Measurements from ENCODE around the gene ZNF579.

The ZNF579 gene

DNA sequence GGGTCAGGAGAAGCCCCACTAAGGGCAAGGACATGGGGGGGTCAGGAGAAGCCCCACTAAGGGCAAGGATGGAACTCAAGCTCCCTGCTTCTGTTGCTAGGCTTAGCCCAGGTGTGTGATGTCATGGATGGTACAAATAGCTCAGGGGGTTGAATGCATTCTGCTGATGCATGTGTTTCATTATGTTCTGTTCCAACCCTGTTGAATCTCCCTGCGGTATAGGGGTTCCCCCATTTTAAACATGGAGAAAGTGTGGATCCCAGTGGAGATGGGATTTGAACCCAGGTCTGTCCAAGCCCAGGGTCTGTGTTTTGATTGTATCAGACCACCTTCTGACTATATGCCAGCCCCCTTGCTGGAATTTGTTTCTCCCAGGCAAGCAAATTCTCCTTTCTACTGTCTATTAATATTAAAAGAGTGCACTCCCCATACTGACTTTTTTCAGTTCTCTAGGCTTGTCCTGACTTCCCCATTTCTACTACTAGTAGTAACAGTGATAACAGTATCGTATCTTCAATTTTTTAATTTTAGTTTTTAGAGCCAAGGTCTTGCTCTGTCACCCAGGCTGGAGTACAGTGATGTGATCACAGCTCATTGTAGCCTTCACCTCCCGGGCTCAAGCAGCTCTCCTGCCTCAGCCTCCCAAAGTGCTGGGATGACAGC lies 31.5 kb upstream of the ZNF579 start:
- DNase-seq (ENCODE audit: low read depth), result no peak

DNA sequence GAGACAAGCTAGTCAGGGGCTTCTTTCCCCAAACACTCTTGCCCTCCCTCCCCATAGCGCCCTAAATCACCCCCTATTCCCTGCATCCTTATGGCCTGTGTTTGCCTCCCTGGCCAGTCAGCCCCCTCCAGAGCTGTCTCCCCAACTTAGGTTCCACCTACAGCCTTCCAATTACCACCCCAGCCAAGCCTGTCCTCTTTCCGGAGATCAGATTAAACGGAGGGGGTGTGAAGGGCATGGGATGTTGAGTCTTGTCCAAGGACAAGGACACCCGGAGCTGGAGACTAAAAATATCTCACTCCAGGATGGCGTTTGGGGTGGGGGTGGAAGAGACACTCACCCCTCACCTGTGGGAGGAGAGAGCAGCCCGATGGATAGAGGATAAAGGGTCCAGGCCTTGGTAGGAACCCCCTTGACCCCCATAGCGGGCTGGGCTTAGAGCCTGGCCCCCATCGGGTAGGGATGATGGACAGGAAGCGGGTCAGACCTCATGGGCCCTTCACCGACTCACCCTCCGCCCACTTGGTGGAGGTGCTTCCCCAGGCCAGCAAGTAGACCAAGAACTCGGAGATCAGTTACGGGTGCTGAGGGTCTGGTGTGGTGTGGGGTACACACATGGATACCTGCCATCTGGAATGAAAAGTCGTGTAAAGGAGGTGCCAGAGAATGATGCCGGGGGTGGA lies 30.8 kb upstream of the ZNF579 start:
- no peak for DNase-seq (ENCODE audit: low read depth)

DNA sequence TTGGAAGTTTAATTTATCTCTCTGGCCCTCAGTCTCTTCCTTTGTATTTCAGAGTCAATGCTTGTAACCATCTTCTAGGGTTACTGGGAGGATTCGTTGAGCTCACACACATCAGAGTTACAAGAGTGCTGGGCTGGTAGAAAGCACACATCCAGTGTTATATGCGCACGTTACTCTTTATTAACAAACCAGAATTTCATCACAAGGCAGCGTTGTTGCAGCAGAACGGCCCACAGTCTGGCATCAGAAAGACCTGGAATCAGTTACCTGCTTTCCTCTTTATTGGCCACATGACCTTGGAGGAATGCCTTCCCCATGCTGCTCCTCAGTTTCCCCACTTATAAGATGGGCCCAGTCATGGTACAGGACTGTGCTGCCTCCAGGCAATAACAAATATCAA lies 28.7 kb upstream of the ZNF579 start:
- DNase-seq (ENCODE audit: low read depth), result no peak

DNA sequence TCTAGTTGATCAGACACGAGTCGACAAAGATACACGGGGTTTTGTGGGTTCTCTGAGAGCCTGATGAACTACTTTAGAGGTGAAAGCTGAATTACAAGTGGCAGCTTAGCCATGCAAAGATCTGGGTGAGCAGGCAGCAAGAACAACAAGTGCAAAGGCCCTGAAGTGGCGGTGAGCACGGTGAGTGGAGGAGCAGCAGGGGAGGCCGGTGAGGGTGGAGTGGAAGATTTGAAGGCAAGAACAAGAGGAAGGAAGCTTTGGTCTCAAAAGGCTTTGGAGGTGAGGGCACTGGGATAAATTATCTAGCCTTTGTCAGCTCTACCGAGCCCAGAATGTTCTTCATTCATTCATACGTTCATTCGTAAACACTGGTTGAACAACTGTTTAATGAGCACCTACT lies 26.2 kb upstream of the ZNF579 start:
- no peak for DNase-seq (ENCODE audit: low read depth)

DNA sequence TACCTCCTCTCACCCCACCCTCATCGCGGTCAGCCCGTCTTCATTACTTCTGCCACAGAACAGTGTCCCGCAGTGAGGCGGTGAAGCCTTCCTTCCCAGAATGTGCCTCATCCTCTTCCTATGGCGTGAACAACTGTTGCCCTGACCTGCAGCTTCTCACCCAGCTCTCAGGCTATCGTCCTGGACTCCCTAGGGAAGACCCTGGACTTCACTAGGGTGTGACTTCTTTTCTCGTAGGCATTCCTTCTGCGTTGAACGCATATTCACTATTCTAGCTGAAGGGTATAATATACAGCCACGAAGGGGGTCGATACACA lies 25.8 kb upstream of the ZNF579 start:
- no peak for DNase-seq (ENCODE audit: low read depth)

DNA sequence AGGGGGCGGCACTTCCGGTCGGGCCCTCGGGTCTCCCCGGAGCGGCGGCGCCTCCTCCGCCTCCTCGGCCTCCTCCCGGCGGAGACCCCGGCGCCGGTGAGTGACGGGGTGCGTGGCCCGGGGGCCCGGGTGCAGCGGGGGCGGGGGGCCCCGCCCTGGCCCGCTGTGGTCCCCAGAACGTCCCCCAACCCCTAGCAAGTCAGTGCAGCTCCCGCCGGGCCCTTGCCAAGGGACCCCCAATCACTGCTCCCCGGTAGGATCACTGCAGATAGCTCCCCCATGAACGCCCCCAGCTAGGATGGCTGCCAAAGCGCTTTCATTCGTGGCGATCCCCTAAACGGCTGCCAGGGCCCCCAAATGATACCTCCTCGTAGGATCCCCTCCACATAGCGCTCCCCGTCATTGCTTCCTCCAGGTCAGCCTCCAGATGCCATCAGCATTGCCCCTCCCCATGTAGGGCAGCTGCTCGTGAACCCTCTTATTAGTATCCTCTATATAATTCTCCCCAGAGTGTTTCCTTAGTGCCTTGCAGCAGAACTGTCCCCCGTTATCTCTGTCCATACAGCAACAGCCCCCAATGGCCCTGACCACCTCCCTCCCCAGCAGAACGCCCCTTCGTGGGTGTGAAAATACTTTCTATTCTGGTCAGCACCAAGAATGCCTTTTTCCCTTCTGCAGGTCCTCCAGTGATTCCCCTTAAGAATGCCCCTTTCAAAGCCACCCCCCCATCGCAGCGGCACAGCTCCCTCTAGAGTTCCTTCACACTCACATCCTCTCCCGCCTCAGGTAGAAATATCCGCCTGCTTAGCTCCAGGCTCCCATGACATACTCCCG lies 25.2 kb upstream of the ZNF579 start, which contains the start of gene ZNF865:
TSS of gene ZNF865 (plus strand) at position 11 of the 834 bp plus-strand sequence. CDS start 7,972 bp downstream, outside the sequence.
- peak; percentile 53 for DNase-seq (ENCODE audit: low read depth)

DNA sequence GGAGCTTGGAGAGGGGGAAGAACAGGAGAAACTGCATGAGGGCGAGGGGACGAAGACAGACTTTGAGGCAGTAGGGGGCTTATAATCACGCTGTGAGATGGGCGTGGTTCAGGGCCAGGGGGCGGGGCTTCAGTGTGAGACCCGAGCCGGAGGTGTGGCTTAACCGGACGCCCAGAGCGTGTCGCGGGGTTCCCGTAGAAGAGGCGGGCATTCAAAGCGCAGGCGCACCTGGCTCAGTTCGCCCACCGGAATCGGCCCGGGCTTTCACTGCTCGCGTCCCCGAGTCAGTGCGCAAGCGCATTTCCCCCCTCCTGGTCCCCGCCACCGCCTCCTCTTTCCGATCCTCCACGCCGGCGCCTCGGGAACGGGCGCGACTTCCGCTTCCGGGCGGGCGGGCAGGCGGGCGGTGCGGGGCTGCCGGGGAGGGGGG lies 24.6 kb upstream of the ZNF579 start:
- peak; percentile 97 for DNase-seq (ENCODE audit: low read depth)

DNA sequence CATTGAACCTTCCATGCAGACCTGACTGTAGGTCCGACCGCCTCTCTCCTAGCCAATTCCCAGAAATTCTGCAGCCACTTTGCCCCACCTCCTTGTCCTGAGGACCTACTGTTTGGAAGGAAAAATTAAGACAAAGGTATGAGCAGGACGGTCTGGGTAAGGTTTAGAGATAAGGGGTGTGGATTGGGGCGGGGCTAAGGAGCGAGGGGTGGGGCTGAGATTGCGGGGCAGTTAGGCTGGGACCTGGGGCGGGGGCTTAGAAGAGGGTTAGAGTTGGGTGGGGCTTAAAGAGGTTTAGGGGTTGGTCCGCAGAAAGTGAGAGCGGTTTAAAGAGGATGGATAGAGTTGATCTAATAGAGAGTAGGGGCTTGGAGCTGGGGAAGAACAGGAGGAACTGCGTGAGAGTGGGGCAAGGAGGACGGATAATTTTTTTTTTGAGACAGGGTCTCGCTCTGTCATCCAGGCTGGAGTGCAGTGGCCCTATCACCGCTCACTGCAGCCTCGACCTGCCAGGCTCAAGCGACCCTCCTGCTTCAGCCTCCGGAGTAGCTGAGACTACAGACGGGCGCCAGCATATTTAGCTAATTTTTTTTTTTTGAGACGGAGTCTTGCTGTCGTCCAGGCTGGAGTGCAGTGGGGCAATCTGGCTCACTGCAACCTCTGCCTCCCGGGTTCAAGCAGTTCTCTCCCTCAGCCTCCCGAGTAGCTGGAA lies 23.1 kb upstream of the ZNF579 start:
- no peak for DNase-seq (ENCODE audit: low read depth)

DNA sequence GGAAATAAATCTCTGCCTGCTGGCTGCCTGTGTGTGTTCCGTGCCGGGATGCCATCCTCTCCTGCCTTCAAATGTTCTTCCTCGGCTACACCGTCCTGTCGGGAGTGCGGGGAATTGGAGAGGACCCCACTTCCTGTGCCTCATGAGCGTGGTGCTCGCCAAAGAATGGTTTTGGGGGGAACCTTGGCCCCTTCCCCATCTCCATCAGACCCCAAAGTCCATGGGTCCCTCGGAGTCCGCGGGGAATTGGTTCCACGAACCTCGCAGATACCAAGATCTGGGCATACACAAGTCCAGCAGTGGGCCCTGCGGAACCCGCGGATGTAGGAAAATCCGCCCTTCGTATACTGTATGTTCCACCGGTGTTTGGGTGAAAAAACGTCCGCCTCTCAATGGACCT lies 22.5 kb upstream of the ZNF579 start:
- DNase-seq (ENCODE audit: low read depth), result no peak

DNA sequence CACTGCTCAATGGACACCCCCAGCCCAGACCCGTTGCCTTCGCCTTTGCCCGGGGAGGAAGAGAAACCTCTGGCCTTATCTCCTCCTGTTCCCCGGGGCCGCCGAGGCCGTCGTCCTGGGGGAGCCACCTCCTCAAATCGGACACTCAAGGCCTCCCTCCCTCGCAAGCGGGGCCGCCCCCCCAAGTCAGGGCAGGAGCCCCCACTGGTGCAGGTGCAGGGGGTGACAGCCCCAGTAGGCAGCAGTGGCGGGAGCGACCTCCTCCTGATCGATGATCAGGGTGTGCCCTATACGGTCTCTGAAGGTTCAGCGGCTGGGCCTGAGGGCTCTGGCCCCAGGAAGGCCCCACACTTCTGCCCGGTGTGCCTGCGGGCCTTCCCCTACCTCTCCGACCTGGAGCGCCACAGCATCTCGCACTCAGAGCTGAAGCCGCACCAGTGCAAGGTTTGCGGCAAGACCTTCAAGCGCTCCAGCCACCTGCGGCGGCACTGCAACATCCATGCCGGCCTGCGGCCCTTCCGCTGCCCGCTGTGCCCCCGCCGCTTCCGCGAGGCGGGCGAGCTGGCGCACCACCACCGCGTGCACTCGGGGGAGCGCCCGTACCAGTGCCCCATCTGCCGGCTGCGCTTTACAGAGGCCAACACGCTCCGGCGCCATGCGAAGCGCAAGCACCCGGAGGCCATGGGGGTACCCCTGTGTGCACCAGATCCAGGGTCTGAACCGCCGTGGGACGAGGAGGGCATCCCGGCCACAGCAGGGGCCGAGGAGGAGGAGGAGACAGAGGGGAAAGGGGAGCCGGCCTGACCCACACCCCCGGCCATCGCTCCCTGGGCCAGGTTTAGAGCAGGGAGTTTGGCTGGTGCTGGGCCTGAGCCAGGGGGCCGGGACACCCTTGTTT lies 21.7 kb upstream of the ZNF579 start:
- DNase-seq (ENCODE audit: low read depth), result no peak

DNA sequence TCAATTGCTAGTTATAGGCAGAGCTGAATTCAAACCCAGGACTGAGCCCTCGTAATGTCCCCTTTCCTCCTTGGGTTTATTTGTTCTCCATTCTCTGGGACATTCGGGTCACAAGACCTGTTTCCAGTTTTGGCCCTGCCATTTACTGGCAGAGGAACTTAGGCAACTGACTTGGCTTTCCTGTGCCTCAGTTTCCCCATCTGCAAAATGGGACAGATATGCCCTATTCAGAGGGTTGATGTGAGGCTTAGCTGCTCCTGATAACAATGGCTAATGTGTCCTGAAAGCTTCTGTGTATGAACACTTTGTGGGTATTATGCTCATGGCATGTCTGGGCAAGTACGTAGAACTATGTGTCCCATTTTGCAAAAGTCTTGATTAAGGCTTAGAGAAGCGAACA lies 20.4 kb upstream of the ZNF579 start:
- no peak for DNase-seq (ENCODE audit: low read depth)

DNA sequence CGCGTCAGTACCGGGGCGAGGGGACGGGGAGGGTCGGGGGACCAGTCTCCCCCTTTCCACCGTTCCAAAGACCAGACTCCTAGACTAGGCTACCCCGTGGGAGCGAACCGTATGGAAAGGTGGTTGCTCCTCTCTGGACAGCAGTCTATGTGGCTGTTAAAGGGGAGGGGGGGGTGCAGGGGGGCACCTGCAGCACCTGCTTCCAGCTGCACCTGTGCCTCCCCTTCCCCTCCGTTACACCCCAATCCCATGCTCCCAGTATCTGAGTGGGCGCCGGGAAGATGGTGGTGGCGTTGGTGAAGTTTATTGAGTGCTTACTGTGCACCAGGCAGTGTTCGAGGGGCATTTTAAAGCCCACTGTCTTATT lies 20.0 kb upstream of the ZNF579 start:
- no peak for DNase-seq (ENCODE audit: low read depth)

DNA sequence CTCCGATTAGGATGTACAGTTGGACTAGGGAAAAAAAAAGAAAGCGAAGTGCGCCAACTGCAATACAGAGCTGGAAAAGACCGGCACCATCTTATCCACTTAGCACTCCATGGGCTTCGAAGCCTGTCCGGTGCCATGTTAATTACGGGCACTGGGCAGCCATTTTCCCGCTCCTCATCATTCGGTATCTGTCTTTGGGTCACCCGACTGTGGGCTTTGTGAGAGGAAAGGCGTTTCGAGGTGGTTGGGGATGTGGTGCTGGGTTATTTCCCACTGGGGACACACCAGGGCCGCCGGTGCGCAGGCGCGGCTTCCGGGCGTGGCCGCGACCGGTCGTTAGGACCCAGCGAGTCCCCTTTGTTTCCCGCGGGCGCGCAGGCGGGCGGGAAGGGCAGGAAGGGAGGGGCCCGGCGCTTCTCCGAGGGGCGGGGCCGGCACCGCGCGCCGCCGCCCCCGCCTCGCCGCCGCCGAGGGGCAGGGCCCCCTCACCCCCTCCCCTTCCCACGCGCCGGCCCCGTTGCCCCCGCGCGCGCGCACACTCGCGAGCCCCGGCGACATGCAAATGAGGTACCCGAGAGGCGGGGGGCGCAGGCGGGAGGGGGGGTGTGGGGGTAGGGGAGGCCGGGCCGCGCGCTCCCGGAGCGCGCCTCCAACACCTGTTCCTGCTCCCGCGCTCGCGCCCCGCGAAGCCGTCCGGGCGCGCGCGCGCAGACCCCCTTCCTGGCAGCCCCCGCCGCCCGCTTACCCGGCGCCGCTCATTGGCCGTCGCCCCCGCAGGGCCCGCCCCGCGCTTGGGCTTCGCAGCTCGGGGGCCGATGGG lies 19.4 kb upstream of the ZNF579 start, which contains the start of gene ZNF524:
TSS of gene ZNF524 (plus strand) at position 447 of the 820 bp plus-strand sequence. CDS start 1,825 bp downstream, outside the sequence.
- DNase-seq (ENCODE audit: low read depth), result peak; percentile 76

DNA sequence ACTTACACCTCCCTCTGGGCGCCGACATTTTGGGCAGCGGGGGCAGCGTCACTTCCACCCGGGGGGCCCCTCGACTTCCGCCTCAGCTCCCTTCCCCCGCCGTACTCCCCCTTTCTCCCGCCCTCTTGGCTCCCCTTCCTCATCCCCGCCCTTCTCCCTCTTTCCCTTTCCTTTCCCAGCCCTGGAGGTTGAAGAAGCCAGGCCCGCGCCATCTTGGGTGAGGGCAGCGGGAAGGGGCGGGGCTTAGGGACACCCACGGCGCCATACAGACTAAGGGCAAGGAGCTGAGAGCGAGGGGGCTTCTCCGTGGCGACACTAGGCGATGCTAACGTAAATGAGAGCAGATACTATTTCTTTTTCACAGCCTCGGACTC lies 18.8 kb upstream of the ZNF579 start, which contains the start of gene FIZ1:
TSS of gene FIZ1 (minus strand) at position 50 of the 374 bp plus-strand sequence. CDS start 1,652 bp downstream, outside the sequence.
- DNase-seq (ENCODE audit: low read depth), result peak; percentile 96

DNA sequence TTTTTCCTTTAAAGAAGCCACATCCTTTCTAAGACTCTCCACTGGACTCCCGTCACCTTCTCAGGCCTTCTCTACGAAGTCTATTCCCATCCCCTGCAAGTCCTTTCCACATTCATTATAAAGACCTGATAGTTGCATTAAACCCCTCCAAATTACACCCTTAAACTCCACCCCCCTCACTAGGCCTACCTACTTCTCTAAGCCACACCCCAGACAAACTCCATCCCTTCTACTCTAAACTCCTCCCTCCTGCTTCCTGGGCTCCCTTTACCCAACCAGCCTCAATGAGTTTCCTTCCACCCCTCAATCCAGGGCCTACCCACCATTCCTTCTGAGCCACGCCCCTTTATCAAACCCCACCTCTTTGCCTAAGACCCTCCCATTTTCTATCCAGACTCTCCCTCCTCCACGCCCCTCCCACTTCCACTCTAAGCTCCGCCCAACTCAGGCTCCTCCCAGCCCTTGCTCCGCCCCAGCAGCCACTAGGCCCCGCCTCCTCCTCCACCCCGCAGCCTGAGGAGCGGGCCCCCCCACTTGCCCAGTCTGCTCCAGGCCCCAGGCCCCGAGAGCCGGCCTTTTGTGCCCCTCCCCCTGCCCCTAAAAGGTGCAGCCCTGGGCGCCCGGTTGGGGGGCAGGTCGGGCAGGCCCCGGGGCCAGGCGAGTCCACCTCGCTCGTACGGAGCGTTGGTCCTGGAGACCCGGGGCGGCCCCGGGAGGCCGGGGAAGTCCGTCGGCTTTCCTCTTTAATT lies 18.2 kb upstream of the ZNF579 start:
- peak; percentile 85 for DNase-seq (ENCODE audit: low read depth)

DNA sequence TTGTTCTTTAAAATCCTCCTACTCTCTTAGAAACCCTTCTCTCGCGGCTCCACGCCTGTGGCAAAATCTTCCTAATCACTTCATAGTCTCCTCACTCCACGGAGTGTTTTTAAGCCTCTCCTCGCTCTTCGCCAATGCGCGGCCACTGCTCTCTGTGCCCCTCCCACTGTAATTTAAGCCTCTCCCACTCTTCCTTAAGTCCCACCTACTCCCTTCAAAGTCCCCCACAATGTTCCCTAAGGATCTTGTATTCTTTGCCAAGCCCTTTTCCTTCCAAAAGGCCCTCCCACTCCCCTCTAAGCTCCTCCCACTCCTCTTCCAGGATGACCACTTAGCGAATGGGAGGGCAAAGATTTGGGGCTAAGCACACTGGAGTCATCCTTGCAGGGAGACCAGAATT lies 17.4 kb upstream of the ZNF579 start:
- DNase-seq (ENCODE audit: low read depth), result no peak

DNA sequence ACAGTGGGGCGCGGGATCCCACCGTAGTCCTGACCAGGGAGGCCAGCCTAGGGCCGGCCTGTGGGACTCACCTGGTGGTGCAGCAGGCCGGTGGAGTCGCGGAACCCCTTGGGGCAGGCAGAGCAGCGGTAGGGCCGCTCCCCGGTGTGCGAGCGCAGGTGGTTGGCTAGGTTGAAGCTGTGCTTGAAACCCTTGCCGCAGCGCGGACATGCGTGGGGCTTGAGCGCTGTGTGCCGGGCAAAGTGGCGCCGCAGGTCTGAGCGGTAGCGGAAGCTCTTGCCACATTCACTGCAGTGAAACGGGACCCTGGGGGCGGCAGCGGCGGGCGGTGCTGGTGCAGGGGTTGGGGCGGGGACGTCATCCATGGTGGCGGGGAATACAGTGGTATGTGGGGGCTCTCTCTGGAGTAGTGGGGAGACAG lies 16.9 kb upstream of the ZNF579 start:
- no peak for DNase-seq (ENCODE audit: low read depth)

DNA sequence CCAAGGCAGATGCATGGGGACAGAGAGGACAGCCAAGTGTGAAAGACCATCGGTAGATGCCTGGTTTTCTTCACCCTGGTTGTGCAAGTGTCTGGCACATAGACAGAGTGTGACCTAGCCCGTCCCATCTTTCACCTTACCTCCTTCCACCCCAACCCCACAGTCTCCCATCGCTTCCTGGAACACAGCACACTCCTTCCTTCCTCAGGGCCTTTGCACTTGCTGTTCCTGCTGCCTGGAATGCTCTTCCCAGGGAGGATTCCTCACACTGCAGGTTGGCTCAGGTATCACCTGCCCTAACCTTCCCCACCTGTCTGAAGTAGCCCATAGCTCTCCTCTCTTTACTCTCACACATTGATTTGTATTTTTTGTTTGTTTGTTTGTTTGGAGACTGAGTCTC lies 15.7 kb upstream of the ZNF579 start:
- no peak for DNase-seq (ENCODE audit: low read depth)

DNA sequence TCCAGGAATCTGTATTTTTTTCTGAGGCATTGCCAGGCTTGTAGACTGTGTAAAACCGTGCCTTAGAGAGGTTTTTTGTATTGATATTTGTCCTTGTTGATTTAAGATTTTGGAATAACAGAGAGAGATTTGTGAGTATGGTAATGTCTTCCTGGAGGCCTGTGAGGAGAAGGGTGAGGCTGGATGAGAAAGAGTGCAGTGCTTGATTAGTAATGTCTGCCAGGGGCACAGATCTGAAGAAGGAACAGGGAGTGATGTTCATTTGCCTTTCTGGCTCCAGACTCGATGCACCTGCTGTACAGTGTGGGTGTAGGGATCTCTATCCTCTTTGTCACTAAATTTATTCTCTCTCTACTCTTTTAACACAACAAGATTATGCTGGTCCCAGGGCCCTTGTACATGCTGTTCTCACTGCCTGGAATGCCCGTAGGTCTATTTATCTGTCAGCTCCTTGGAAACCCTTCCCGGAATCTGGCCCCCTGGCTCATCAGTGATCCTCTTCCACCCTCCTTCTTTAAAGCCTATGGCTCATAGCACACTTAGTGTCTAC lies 14.4 kb upstream of the ZNF579 start:
- no peak for DNase-seq (ENCODE audit: low read depth)

Measured in T-helper 22 cell (primary cell).